Upper lobe of right lung (tissue), 1 donor: ENCODE measurements around the gene C16orf90. TPM values are rescaled to one million over a fixed set of nuclear protein-coding genes. Genes with fewer than 3 reads are reported as not detected.

Experiments
- ATAC-seq: fragments of 200-7000 bp; cut with Tn5 transposase; one replicate; pipeline ENCODE4 v1.9.1; 2020; ENCODE audit warnings: mild to moderate bottlenecking, moderate library complexity
- DNase-seq: peaks from one replicate; pipeline ENCODE4 v3.0.0-alpha.2; 2020
- H3K27ac ChIP-seq: fragments of 200-600 bp; one replicate; pipeline ENCODE4 v1.8.0; 2022
- H3K27me3 ChIP-seq: fragments of 200-600 bp; one replicate; pipeline ENCODE4 v1.8.0; 2022; ENCODE audit warnings: mild to moderate bottlenecking
- H3K36me3 ChIP-seq: fragments of 200-600 bp; one replicate; pipeline ENCODE4 v1.8.0; 2022
- H3K4me1 ChIP-seq: fragments of 200-600 bp; one replicate; pipeline ENCODE4 v1.8.0; 2022
- H3K4me3 ChIP-seq: fragments of 200-600 bp; one replicate; pipeline ENCODE4 v1.8.0; 2022; ENCODE audit warnings: mild to moderate bottlenecking
- H3K9me3 ChIP-seq: fragments of 200-600 bp; one replicate; pipeline ENCODE4 v1.8.0; 2022
- CTCF ChIP-seq: fragments of 200-600 bp; IDR thresholded peaks from one replicate; pipeline ENCODE4 v1.8.0; 2022; ENCODE audit warnings: antibody characterized with exemption
- intact Hi-C: fragments of 100-400 bp; cut with DNase I; formaldehyde crosslinking; loops from one replicate; pipeline ENCODE4 v1.11.0; 2022
- total RNA-seq: library from RNA; stranded (reverse); fragmentation: NEBNext Ultra II Directional; extraction: Animal tissue kit (Norgen Biotek cat#: 25700); gene quantifications from one replicate; pipeline ENCODE4 v1.2.1, GENCODE V29; 2021
- donor health status: DM: no; HTN: yes; CAD: no; lungs with severe emphysema.

Gene C16orf90
- total RNA-seq, 1 donor from 2014 or later: not detected

GRCh38 chr16:3481696-3482658 lies 13.3 kb downstream of the C16orf90 start:
- Histone ChIP-seq H3K27me3 (no peaks in the 10 kb centered on the region), H3K4me1 (no peaks in the 10 kb centered on the region), H3K9me3 (no peaks in the 10 kb centered on the region), H3K27ac (no peak overlapping the region), H3K36me3 (peaks cover 75% of the 10 kb centered on the region), H3K4me3 (no peak overlapping the region)
- no peak for ATAC-seq
- DNase-seq: no peak
- intact Hi-C loops: no loop called here
- TF ChIP-seq CTCF: no peak

- Histone ChIP-seq H3K4me1 (no peaks in the 10 kb centered on the region), H3K27ac (no peak overlapping the region), H3K27me3 (no peaks in the 10 kb centered on the region), H3K4me3 (no peak overlapping the region), H3K9me3 (no peaks in the 10 kb centered on the region), H3K36me3 (peaks cover 66% of the 10 kb centered on the region)
- ATAC-seq: no peak
- DNase-seq: no peak
- no peak for TF ChIP-seq CTCF
- intact Hi-C loops: no loop called here
These were observed 14.2 kb downstream of the C16orf90 start for GRCh38 chr16:3480901-3481695.

GRCh38 chr16:3479654-3480216 lies 15.6 kb downstream of the C16orf90 start:
- ATAC-seq: no peak
- intact Hi-C loops: no loop called here
- Histone ChIP-seq H3K27ac (no peak overlapping the region), H3K4me1 (no peaks in the 10 kb centered on the region), H3K4me3 (no peak overlapping the region), H3K36me3 (peaks cover 53% of the 10 kb centered on the region), H3K9me3 (no peaks in the 10 kb centered on the region), H3K27me3 (no peaks in the 10 kb centered on the region)
- DNase-seq: no peak
- no peak for TF ChIP-seq CTCF

- TF ChIP-seq CTCF: no peak
- Histone ChIP-seq H3K9me3 (no peaks in the 10 kb centered on the region), H3K4me3 (no peak overlapping the region), H3K27me3 (no peaks in the 10 kb centered on the region), H3K27ac (no peak overlapping the region), H3K36me3 (peaks cover 39% of the 10 kb centered on the region), H3K4me1 (peaks cover 9% of the 10 kb centered on the region)
- intact Hi-C loops: no loop called here
- ATAC-seq (no peak), DNase-seq (no peak)
These were observed 16.9 kb downstream of the C16orf90 start for GRCh38 chr16:3478242-3478925.

DNA sequence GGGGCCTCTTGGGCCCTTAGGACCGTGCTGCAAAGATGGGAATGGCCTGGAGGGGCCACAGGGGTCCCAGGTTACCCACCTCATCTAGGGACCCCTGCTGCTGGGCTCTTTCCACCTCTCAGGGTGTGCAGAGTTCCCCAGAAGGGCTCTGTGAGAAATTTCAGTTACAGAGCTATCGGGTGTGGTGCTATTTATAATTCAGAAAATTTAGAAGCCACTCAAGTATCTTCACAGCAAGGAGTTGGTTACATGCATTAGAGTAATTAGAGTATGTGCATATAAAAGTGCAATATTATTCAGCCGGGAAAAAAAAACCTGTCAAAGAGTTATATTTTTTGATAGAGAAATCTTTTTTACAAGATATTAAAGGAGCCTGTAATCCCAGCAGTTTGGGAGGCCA lies 18.9 kb downstream of the C16orf90 start:
- DNase-seq: no peak
- Histone ChIP-seq H3K36me3 (peaks cover 28% of the 10 kb centered on the region), H3K9me3 (no peaks in the 10 kb centered on the region), H3K4me3 (no peak overlapping the region), H3K4me1 (peaks cover 9% of the 10 kb centered on the region), H3K27ac (no peak overlapping the region), H3K27me3 (no peaks in the 10 kb centered on the region)
- no peak for ATAC-seq
- intact Hi-C loops: no loop called here
- TF ChIP-seq CTCF: no peak
